Choroid plexus epithelial cell (primary cell): ENCODE measurements around the gene SPINT3.

Experiments used
- DNase-seq: peaks from one replicate; pipeline ENCODE4 v3.0.0-alpha.2; 2010; ENCODE audit warnings: low read depth
- H3K4me3 ChIP-seq: 2 replicates; pipeline ENCODE4 v1.5.1; 2011; ENCODE audit warnings: low read depth, mild to moderate bottlenecking, control low read depth, low read length, moderate library complexity
- CTCF ChIP-seq: conservative IDR thresholded peaks from 2 replicates; pipeline ENCODE4 v1.5.1; 2011; ENCODE audit warnings: low read depth, mild to moderate bottlenecking, control low read depth, inconsistent platforms, low read length, moderate library complexity

Gene SPINT3

GRCh38 chr20:45545754-45546453 is 30.5 kb upstream of the SPINT3 start:
- H3K4me3 ChIP-seq: no peak overlapping the region
- peak; percentile 50 for TF ChIP-seq CTCF
- peak; percentile 55 for DNase-seq

- DNase-seq: no peak
- H3K4me3 ChIP-seq: no peak overlapping the region
- TF ChIP-seq CTCF: no peak
Measured at GRCh38 chr20:45545351-45545750, 29.9 kb upstream of the SPINT3 start.

GRCh38 chr20:45539382-45539781 is 24.0 kb upstream of the SPINT3 start, which contains the start of gene WFDC6:
Gene WFDC6 (minus strand): TSS chr20:45539482. CDS start chr20:45539407, 75 bp downstream.
- no peak within 1 kb of the TSS for H3K4me3 ChIP-seq
- TF ChIP-seq CTCF: no peak
- DNase-seq: no peak

- no peak for DNase-seq
- TF ChIP-seq CTCF: no peak
- H3K4me3 ChIP-seq: no peak overlapping the region
Measured at GRCh38 chr20:45538209-45538799, 22.9 kb upstream of the SPINT3 start.

- no peak overlapping the region for H3K4me3 ChIP-seq
- DNase-seq: no peak
- no peak for TF ChIP-seq CTCF
Measured at GRCh38 chr20:45527294-45527693, 11.9 kb upstream of the SPINT3 start.

- TF ChIP-seq CTCF: no peak
Measured at GRCh38 chr20:45523821-45524220, 8.4 kb upstream of the SPINT3 start.

GRCh38 chr20:45518282-45518681 is 2.9 kb upstream of the SPINT3 start:
- DNase-seq: no peak
- no peak for TF ChIP-seq CTCF

More at GRCh38 chr20:45523821-45524220, 8.4 kb upstream of the SPINT3 start:
- H3K4me3 ChIP-seq: no peak overlapping the region
- no peak for DNase-seq

More at GRCh38 chr20:45518282-45518681, 2.9 kb upstream of the SPINT3 start:
- no peak overlapping the region for H3K4me3 ChIP-seq
